ENCODE data around the gene CETP.
"Not testable (repeated sequence)": the region's sequence is repeated elsewhere in the genome, so short reads cannot be mapped to it uniquely, and the experiment has no call there.

CETP gene

GRCh38 chr16:56998861-56999260 is 37.1 kb downstream of the CETP start:
- DNase-seq (ENCODE audit: low read depth): no peak

GRCh38 chr16:56999409-57000270 is 37.9 kb downstream of the CETP start:
- DNase-seq (ENCODE audit: low read depth): no peak

DNA sequence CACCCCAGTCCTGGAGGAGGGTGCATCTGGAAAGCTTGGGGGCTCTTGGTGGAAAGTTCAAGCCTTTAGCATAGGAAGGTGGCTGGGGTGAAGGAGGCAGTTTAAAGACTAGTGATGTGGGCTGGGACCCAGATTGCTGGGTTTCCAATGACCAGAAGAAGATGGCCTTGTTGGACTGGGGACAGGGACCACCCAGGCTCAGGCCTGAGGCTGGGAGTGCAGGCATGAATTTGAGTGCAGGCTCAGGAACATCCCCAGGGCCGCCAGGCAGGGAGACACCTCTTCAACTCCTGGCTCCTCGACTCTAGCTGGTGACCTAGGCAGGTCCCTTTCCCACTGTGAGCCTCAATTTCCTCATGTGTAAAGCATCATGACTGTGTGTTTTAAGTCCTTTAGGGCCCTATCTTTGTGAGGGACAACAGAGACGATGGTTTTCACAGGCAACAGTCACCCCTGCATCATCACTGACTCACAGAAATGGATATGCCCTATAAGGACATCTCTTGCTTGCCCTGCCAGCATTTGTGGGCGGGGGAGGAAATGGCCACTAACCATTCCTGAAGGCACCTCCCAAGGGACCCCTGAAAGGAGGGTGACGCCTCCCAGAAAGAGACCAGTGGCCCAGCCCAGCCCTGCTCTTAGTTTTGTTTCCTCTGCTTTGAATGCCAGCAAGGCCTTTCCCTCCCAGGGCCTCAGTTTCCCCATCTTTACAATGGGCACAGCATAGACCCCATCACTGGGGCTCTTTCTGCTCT is 38.7 kb downstream of the CETP start:
- no peak for DNase-seq (ENCODE audit: low read depth)

DNA sequence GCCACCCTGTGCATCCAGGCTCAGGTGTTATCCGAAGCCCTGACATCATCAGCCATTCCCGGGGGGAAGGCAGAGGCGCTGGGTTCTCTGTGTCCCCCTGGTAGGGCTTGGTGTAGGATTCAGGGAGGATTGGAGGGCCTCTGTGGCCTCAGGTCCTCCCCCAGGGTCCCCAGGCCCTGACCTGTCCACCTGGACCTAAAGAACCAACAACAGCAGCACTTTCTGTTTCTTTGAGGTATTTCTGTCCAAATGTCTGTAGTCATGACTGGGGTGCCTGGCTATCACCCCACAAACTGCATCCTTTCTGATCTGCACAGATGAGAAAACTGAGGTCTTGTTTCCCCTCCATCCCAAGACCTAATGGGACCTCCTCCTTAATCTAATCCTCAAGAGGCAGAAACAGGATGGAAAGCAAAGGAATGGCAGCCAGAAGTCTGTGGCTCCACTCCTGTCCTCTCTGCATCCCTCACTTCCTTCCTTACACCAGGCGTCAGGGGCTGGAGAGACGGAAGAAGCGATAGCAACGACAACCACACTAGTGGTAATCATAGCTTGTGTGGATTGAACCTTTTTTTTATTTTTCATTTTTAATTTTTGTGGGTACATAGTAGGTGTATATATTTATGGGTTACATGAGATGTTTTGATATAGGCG is 39.4 kb downstream of the CETP start:
- no peak for DNase-seq (ENCODE audit: low read depth)

DNA sequence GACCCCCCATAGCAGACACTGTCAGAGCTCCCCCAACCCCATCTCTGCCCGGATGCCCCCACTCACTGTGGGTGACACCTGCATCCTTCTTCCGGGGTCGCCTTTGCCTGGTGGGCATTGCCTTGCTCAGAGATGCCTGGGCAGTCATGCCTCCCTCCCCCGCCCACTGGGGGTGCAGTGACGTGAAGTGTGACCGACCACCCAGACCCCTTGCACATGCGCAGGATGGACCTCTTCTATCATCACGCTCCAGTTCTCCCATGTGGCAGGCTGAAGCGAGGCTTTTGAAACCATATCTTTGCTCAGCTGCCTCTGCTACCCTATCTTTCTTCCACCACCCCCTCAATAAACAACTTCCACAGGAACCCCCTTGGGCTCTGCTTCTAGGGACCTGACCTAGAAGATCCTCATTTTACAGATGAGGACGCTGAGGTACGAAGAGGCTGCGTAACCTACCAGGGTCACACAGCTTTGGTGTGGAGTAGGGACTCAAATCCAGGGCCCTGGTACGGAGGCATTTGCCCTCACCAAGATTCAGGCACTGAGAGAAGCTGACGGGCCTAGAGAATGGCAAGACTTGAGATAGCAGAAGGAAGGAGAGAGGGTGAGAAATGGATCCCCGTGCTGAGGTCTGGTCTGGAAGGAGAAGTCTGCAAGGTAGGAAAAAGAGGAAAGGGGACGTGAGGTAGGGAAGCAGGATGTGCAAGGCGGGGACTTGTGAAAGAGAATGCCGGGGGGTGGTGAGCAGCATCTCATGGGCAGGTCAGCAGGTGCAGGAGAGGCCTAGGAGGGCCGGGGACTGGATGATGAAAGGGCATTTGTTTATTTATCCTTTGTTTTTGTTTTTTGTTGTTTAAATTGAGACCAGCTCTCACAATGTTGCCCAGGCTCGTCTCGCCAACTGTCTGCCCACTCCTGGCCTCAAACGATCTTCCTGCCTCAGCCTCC is 42.0 kb downstream of the CETP start:
- no peak for DNase-seq (ENCODE audit: low read depth)

DNA sequence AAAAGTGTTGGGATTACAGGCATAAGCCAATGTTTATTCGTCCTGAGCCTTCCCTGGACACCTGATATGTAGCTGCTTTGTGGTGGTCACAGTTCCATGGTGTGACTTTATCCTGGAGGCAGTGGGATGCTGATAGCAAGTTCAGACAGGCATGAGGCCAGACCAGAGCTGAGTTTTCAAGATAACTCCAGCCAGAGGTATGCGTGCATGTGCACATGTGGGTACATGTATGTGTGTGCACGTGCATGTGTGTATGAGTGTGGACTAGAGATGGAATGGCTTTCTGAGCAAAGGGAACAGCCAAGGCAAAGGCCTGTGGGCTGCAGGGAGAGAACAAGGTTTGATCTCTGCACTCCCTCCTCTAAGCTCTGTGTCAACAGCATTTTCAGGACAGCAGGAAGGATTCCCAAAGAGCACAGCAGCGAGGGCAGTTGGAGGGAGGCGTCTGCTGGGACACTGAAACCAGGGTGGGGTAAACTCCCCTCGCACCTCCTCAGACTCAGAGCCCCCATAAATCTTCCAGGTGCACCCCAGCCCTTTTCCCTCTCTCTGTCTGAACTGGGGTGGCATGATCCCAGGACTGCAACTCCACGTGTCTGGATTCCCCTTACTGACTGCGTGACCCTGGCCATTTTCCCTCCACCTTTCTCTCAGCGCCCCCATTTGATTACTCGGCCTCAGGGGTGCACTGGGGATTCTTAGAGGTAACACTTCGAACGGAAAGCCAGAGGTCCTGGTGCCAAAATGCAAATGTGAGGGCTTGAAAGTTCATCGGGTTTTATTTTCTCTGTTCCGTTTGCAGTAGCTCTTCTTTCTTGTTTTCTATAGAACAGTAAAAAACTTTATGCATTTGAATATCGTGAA is 42.9 kb downstream of the CETP start:
- no peak for DNase-seq (ENCODE audit: low read depth)

DNA sequence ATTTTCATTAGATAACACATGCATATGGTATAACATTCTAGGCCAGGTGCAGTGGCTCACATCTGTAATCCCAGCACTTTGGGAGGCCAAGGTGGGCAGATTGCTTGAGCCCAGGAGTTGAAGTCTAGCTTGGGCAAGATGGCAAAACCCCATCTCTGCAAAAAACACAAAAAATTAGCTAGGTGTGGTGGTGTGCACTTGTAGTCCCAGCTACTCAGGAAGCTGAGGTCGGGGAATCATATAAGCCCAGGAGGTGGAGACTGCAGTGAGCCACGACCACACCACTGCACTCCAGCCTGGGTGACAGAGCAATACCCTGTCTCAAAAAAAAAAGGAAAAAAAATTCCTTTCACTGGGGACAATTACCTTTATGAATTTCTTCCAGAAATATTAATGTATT is 43.8 kb downstream of the CETP start:
- DNase-seq (ENCODE audit: low read depth): not testable (repeated sequence)

- no peak for DNase-seq (ENCODE audit: low read depth)
These were observed 45.3 kb downstream of the CETP start for GRCh38 chr16:57007050-57007449.

GRCh38 chr16:57007530-57007929 is 45.8 kb downstream of the CETP start:
- no peak for DNase-seq (ENCODE audit: low read depth)

GRCh38 chr16:57008440-57008839 is 46.7 kb downstream of the CETP start:
- DNase-seq (ENCODE audit: low read depth): no peak

DNA sequence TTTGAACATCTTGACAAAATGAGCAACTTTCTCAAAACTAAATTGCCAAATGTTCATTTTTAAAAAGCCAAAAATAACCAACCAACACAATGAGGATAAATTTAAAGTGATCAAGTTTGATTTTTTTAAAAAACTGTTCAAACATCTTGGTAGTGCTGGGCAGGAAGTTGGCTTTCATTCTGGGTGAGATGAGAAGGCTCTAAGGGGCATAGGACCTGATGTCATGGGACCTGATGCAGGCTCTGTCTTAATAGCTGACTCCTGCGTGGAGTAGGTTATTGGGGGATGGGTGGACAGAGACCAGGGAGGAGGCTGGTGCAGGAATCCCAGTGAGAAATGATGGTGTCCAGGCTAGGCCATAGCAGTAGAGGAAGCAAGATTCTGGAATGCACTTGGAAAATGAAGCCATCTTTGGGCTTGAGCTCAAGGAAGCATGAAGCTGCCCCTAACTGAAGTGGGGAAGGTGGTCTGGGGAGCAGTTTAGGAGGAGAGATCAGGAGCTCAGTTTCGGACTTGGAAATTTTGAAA is 48.0 kb downstream of the CETP start:
- no peak for DNase-seq (ENCODE audit: low read depth)

DNA sequence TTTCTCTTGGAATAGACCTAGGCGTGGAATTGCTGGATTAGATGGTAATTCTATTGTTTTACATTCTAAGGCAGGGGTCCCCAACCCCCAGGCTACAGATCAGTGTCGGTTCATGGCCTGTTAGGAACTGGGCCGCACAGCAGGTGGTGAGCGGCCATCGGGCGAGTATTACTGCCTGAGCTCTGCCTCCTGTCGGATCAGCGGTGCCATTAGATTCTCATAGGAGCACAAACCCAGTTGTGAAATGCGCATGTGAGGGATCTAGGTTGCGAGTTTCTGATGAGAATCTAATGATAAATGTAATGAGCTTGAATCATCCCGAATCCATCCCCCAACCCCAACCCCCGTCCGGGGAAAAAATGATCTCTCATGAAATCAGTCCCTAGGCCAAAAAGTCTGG is 50.6 kb downstream of the CETP start:
- DNase-seq (ENCODE audit: low read depth): no peak

- no peak for DNase-seq (ENCODE audit: low read depth)
These were observed 51.5 kb downstream of the CETP start for GRCh38 chr16:57013229-57013628.

- no peak for DNase-seq (ENCODE audit: low read depth)
These were observed 52.2 kb downstream of the CETP start for GRCh38 chr16:57013902-57014301.

- DNase-seq (ENCODE audit: low read depth): no peak
These were observed 54.6 kb downstream of the CETP start for GRCh38 chr16:57016301-57016700.

DNA sequence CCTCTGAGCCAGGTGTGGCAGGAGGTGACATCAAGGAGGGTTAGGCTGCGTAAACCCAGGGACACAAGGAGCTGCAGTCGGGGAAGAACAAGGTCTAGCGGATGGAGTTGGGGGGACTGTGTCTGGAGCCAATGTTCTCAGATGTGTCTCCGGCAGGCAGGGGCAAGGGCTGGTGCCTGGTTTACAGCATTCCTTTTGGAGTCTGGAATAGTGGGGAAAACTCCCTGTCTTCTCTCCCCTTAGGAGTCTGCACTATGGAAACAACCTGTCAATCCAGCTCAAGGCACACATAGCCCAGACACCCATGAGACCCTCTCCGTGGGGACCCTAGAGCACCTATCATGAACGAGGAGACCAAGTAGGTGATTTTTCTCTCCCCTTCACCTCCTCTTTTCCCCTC is 55.1 kb downstream of the CETP start:
- no peak for DNase-seq (ENCODE audit: low read depth)

GRCh38 chr16:57017251-57017650 is 55.5 kb downstream of the CETP start:
- no peak for DNase-seq (ENCODE audit: low read depth)

GRCh38 chr16:57019746-57020145 is 58.0 kb downstream of the CETP start:
- no peak for DNase-seq (ENCODE audit: low read depth)

- no peak for DNase-seq (ENCODE audit: low read depth)
These were observed 58.9 kb downstream of the CETP start for GRCh38 chr16:57020651-57021050.

- no peak for DNase-seq (ENCODE audit: low read depth)
These were observed 60.0 kb downstream of the CETP start for GRCh38 chr16:57021757-57022156.

GRCh38 chr16:57022445-57022844 is 60.7 kb downstream of the CETP start:
- no peak for DNase-seq (ENCODE audit: low read depth)

All from CMK (cell line).